SHP77 treated with DMSO at 0.1 percent for 48 hours (cell line): Measurements from ENCODE around the gene ZNF132.

Experiments used
- DNase-seq: peaks from one replicate; lab custom pipeline; 2025; lab: John Stamatoyannopoulos, UW

Gene ZNF132

DNA sequence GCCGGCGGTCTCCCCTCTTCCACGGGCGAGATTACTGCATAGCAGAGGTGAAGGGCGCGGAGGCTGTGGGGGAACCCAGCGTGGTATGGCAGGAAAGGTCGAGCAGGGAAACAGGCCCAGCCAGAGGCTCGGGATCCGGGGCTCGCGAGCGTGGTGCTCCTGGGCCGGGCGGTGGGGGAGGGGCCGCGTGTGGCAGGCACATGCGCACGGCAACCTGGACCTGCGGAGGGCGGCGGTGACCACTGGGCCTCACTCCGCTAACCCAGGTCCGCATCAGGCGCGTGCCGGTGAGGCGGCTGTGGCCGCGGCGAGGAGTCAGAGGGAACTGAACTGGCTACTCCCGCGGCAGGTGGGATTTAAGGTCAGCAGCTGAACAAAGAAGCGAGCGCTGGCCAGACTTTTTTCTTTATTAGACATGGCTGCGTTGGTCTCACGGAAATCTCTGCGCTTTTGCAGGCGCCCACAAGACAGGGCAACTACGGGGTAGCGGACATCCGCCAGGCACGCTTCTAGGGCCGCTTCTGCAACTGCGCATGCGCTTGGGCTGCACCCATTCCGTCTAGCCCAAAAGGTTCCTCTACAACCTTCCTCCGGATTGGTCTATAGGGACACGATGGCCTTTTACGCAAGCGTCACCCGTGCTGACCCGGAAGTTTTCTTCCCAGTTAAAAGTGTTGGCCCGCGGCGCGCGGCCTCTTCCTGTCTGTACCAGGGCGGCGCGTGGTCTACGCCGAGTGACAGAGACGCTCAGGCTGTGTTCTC lies 53.2 kb downstream of the ZNF132 start, which contains the start of gene RPS5:
RPS5 (plus strand) TSS at position 694 of the 762 bp plus-strand sequence. CDS start 869 bp downstream, outside the sequence.
- DNase-seq, result peak; percentile 96

DNA sequence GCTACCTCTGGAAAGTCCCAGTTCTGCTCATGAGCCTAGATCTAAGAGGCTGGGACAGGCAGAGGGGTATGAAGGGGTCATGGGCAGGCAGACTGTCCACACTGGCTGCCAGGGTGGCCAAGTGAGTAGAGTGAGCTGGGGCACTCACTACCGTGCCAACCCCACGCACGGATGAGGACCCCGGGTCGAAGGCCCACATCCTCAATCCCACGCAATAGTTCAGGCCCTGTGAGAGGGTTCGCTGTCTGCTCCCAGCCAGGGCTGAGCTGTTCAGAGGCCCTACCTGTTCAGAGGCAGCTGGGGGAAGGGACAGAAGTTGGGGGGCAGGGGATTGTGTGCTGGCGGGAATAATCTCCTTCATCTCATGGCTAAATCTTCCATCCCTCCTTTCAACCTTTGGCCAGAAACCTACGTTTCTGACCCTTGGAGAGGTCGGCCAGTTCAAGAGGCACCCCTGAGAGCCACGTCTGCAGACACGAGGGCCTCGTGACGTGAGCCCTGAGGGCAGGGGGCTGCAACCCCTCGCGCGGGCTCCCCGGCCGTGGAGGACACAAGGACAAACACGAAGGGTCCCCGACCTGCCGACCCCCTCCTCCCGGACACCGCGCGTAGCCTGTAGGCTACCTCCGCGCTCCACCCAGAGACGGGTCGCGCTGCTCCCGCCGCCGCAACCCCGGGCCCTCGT lies 53.9 kb downstream of the ZNF132 start:
- DNase-seq, result no peak

DNA sequence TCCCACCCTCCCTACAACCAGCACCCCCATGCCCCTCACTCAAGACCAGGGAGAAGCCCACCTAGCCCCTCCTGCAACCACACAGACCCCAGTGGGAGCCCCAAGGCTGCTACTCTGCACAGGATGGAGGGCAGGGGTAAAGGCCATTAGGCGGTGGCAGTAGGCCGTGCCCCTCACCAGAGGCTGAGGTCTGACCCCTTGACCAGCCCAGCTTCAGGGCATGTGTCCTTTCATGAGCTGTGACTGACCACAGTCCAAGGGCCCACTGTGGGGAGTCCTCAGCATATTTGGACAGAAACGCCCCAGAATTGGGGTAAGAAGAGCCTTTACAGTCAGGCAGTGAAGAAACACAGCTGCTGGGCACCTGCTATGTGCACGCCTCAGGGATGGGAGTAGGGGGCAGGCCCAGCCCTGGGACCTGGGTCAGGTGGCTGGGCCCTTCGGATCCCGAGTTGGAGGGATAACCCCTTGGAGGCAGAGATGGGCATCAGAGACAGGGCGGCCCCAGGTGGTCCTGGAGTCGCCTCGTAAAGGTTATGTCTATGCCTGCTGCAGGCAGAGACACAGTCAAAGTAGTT lies 54.6 kb downstream of the ZNF132 start:
- no peak for DNase-seq

DNA sequence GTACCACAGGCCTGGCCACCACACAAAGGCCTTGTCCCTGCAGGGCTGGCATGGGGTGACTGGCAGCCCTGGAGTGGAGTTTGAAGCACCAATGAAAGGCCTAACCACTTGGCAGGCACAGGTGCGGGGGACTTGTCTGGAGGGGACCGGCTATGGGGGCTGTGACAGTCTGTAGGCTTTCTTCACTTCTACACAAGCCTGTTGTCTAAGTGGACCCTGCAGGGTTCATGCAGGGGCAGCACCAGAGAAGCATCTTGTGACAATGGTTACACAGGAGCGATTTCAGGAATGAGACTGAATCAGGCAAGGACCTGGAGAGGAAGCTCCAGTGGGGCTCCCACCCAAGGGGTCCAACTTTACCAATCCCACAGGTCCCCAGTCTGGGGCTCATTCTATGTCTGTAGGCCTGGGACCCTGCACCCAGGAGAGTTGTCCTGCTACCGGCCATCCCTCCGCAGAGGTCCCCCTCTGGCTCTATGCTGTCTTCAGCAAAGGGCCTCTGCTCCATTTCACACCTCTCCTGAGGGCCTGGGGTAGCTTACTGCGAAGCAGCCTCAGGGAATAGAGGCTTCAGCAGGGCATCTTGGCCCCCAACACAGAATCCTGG lies 56.9 kb downstream of the ZNF132 start:
- DNase-seq, result no peak
